ENCODE results near the gene TRIM63.

TRIM63 gene

GRCh38 chr1:26015358-26015757, 52.1 kb downstream of the TRIM63 start:
- FAIRE-seq: no peak

GRCh38 chr1:26014179-26014578, 53.3 kb downstream of the TRIM63 start:
- no peak for FAIRE-seq

- FAIRE-seq: no peak
These were observed 54.6 kb downstream of the TRIM63 start for GRCh38 chr1:26012864-26013263.

GRCh38 chr1:26010825-26011224, 56.6 kb downstream of the TRIM63 start:
- FAIRE-seq: no peak

GRCh38 chr1:26009796-26010447, 57.5 kb downstream of the TRIM63 start:
- no peak for FAIRE-seq

- no peak for FAIRE-seq
These were observed 60.7 kb downstream of the TRIM63 start for GRCh38 chr1:26006710-26007109.

- FAIRE-seq: no peak
These were observed 61.9 kb downstream of the TRIM63 start for GRCh38 chr1:26005434-26006105.

GRCh38 chr1:26003756-26004155, 63.7 kb downstream of the TRIM63 start:
- no peak for FAIRE-seq

- no peak for FAIRE-seq
These were observed 64.2 kb downstream of the TRIM63 start for GRCh38 chr1:26003262-26003661.
